H1 (cell line): ENCODE results near the gene KIF26B. TPM values are rescaled to one million over a fixed set of nuclear protein-coding genes. Genes with fewer than 3 reads are reported as not detected.

Experiments
- CTCF ChIA-PET: fragments of 300-600 bp; sonication (Branson Sonifier 250); formaldehyde crosslinking; loops from one replicate; lab custom pipeline; 2021; ENCODE audit not compliant: partially characterized antibody; lab: Charles Lee
- POLR2A ChIA-PET: fragments of 300-600 bp; sonication (Branson Sonifier 250); formaldehyde crosslinking; loops from one replicate; lab custom pipeline; 2021; ENCODE audit warnings: inconsistent platforms; ENCODE audit not compliant: partially characterized antibody; lab: Charles Lee
- DNase-seq, 2 experiments: peaks; one replicate each; pipeline versions ENCODE4 v3.0.0 to v3.0.0-alpha.2; 2010 to 2022; ENCODE audit warnings: low spot score in 2 of 2, low read depth in 1 of 2, mixed read lengths in 1 of 2
- FAIRE-seq: peaks from 2 replicates; lab custom pipeline; 2011; peaks lifted over from hg19 to GRCh38; lab: Jason Lieb, UNC
- H2AFZ ChIP-seq: 2 replicates; pipeline ENCODE4 v1.8.1; 2012; ENCODE audit warnings: low read length, inconsistent platforms
- H2AK5ac ChIP-seq: 2 replicates; pipeline ENCODE4 v1.6.1; 2013; ENCODE audit warnings: low read depth, low read length
- H2BK120ac ChIP-seq: replicated peaks from 2 replicates; pipeline ENCODE3; 2013; ENCODE audit warnings: low read depth, low read length, inconsistent platforms
- H2BK12ac ChIP-seq: 2 replicates; pipeline ENCODE4 v1.6.1; 2013; ENCODE audit warnings: low read depth, low read length
- H2BK15ac ChIP-seq: 2 replicates; pipeline ENCODE4 v1.6.1; 2013; ENCODE audit warnings: low read length
- H2BK20ac ChIP-seq: 2 replicates; pipeline ENCODE4 v1.6.1; 2013; ENCODE audit warnings: low read length
- H2BK5ac ChIP-seq: 2 replicates; pipeline ENCODE4 v1.6.1; 2013; ENCODE audit warnings: low read depth, low read length
- H3K14ac ChIP-seq: 2 replicates; pipeline ENCODE4 v1.6.1; 2013; ENCODE audit warnings: inconsistent platforms; ENCODE audit not compliant: insufficient read length
- H3K18ac ChIP-seq: 2 replicates; pipeline ENCODE4 v1.6.1; 2013; ENCODE audit warnings: low read length; ENCODE audit errors: extremely low read depth
- H3K23ac ChIP-seq: 2 replicates; pipeline ENCODE4 v1.6.1; 2013; ENCODE audit warnings: inconsistent platforms; ENCODE audit not compliant: insufficient read length
- H3K23me2 ChIP-seq: 2 replicates; pipeline ENCODE4 v1.6.1; 2013; ENCODE audit warnings: low read depth, low read length
- H3K27ac ChIP-seq: 2 replicates; pipeline ENCODE4 v1.6.1; 2011; ENCODE audit warnings: low read depth, low read length, inconsistent platforms
- H3K27me3 ChIP-seq, 4 experiments: replicated peaks in 1 of 4; 1 replicate in 1 of 4; 2 replicates in 3 of 4; pipeline versions ENCODE4 v1.6.1 to v1.8.1; 2011 to 2013; ENCODE audit warnings: low read length in 3 of 4, mild to moderate bottlenecking in 3 of 4, inconsistent platforms in 2 of 4, mixed read lengths in 2 of 4, moderate library complexity in 1 of 4; ENCODE audit not compliant: control insufficient read depth in 3 of 4, insufficient read depth in 3 of 4; ENCODE audit errors: extremely low read depth in 1 of 4
- H3K36me3 ChIP-seq, 4 experiments: 2 replicates each; pipeline versions ENCODE4 v1.6.1 to v1.8.1; 2011 to 2013; ENCODE audit warnings: mild to moderate bottlenecking in 4 of 4, low read length in 3 of 4, moderate library complexity in 2 of 4, control low read depth in 1 of 4, inconsistent platforms in 1 of 4; ENCODE audit not compliant: insufficient read depth in 4 of 4, control insufficient read depth in 2 of 4
- H3K4ac ChIP-seq: replicated peaks from 2 replicates; pipeline ENCODE3; 2013; ENCODE audit warnings: low read length, low read depth, mixed read lengths, inconsistent platforms; ENCODE audit not compliant: insufficient read length
- H3K4me1 ChIP-seq, 4 experiments: replicated peaks in 1 of 4; 1 replicate in 1 of 4; 2 replicates in 3 of 4; pipeline versions ENCODE4 v1.6.1 to v1.8.1; 2011 to 2013; ENCODE audit warnings: low read length in 3 of 4, inconsistent platforms in 2 of 4, mixed read lengths in 1 of 4; ENCODE audit not compliant: insufficient read depth in 4 of 4, control insufficient read depth in 3 of 4
- H3K4me2 ChIP-seq, 2 experiments: 2 replicates each; pipeline versions ENCODE4 v1.6.1 to v1.8.1; 2011 to 2013; ENCODE audit warnings: low read depth in 2 of 2, low read length in 2 of 2, control low read depth in 1 of 2, inconsistent platforms in 1 of 2, mild to moderate bottlenecking in 1 of 2; ENCODE audit not compliant: insufficient read depth in 1 of 2
- H3K4me3 ChIP-seq, 4 experiments: fragments of 200-600, 300-600 bp in 1 of 4; sonication (generic), shearing (Covaris generic), sonication (Bioruptor Twin) in 1 of 4; 2 replicates each; pipeline versions ENCODE4 v1.5.1 to v1.8.1; 2011 to 2016; ENCODE audit warnings: low read length in 4 of 4, low read depth in 3 of 4, control low read depth in 2 of 4, inconsistent platforms in 2 of 4, mild to moderate bottlenecking in 2 of 4, mixed read lengths in 1 of 4, moderate library complexity in 1 of 4; ENCODE audit not compliant: insufficient read depth in 2 of 4; ENCODE audit errors: extremely low read depth in 1 of 4
- H3K56ac ChIP-seq: replicated peaks from 2 replicates; pipeline ENCODE3; 2013; ENCODE audit warnings: low read depth, mild to moderate bottlenecking, mixed read lengths, low read length, inconsistent platforms; ENCODE audit not compliant: insufficient read length
- H3K79me1 ChIP-seq: 2 replicates; pipeline ENCODE4 v1.6.1; 2013; ENCODE audit warnings: low read depth, low read length, control low read depth
- H3K79me2 ChIP-seq, 2 experiments: 2 replicates each; pipeline versions ENCODE4 v1.6.1 to v1.8.1; 2012 to 2013; ENCODE audit warnings: low read length in 2 of 2, mild to moderate bottlenecking in 2 of 2, inconsistent platforms in 1 of 2; ENCODE audit not compliant: insufficient read depth in 2 of 2, control insufficient read depth in 1 of 2
- H3K9ac ChIP-seq, 4 experiments: replicated peaks in 1 of 4; 1 replicate in 1 of 4; 2 replicates in 3 of 4; pipeline versions ENCODE4 v1.6.1 to v1.8.1; 2011 to 2013; ENCODE audit warnings: low read depth in 3 of 4, low read length in 3 of 4, control low read depth in 2 of 4, mild to moderate bottlenecking in 2 of 4, moderate library complexity in 2 of 4, inconsistent platforms in 1 of 4; ENCODE audit errors: extremely low read depth in 1 of 4
- H3K9me3 ChIP-seq, 2 experiments: 2 replicates each; pipeline versions ENCODE4 v1.6.1 to v1.8.1; 2012 to 2013; ENCODE audit warnings: mild to moderate bottlenecking in 2 of 2, moderate library complexity in 2 of 2, control low read depth in 1 of 2, inconsistent platforms in 1 of 2, low read depth in 1 of 2, low read length in 1 of 2, mixed read lengths in 1 of 2; ENCODE audit not compliant: insufficient read depth in 2 of 2
- H4K20me1 ChIP-seq, 2 experiments: replicated peaks in 1 of 2; 2 replicates each; pipeline versions ENCODE3 to v1.8.1; 2011 to 2013; ENCODE audit warnings: inconsistent platforms in 2 of 2, low read length in 2 of 2, mild to moderate bottlenecking in 1 of 2; ENCODE audit not compliant: insufficient read depth in 2 of 2, control insufficient read depth in 1 of 2
- H4K5ac ChIP-seq: 2 replicates; pipeline ENCODE4 v1.6.1; 2013; ENCODE audit warnings: low read length, low read depth, mixed read lengths, inconsistent platforms; ENCODE audit not compliant: insufficient read length
- H4K8ac ChIP-seq: 2 replicates; pipeline ENCODE4 v1.8.0; 2013; ENCODE audit warnings: mild to moderate bottlenecking, moderate library complexity, low read length, inconsistent platforms; ENCODE audit not compliant: insufficient read depth; ENCODE audit errors: extremely low read depth
- H4K91ac ChIP-seq: replicated peaks from 2 replicates; pipeline ENCODE3; 2013; ENCODE audit warnings: low read length, mixed read lengths, inconsistent platforms; ENCODE audit not compliant: insufficient read length
- BACH1 ChIP-seq: IDR thresholded peaks from 2 replicates; pipeline ENCODE4 v1.6.1; 2012; ENCODE audit warnings: low read length, improper control_type of control experiment
- CHD2 ChIP-seq: IDR thresholded peaks from 2 replicates; pipeline ENCODE4 v1.6.1; 2012; ENCODE audit warnings: low read length, improper control_type of control experiment
- CREB1 ChIP-seq: IDR thresholded peaks from 2 replicates; pipeline ENCODE4 v1.6.1; 2012; ENCODE audit warnings: inconsistent platforms
- FOSL1 ChIP-seq: IDR thresholded peaks from 2 replicates; pipeline ENCODE4 v1.6.1; 2011; ENCODE audit warnings: mild to moderate bottlenecking, low read depth, low read length, moderate library complexity; ENCODE audit not compliant: insufficient read depth
- GTF2F1 ChIP-seq: IDR thresholded peaks from 2 replicates; pipeline ENCODE4 v1.6.1; 2012; ENCODE audit warnings: low read depth, low read length, improper control_type of control experiment, borderline replicate concordance
- KDM1A ChIP-seq: fragments of 200-600, 300-600 bp; sonication (generic); IDR thresholded peaks from 2 replicates; pipeline ENCODE4 v1.7.1; 2016; ENCODE audit warnings: mild to moderate bottlenecking, low read length, borderline replicate concordance
- RBBP5 ChIP-seq: IDR thresholded peaks from 2 replicates; pipeline ENCODE4 v1.7.1; 2012; ENCODE audit warnings: low read depth, mild to moderate bottlenecking, inconsistent platforms, low read length, moderate library complexity, borderline replicate concordance
- RXRA ChIP-seq: IDR thresholded peaks from 2 replicates; pipeline ENCODE4 v1.6.1; 2011; ENCODE audit warnings: low read depth, mild to moderate bottlenecking, low read length, moderate library complexity; ENCODE audit not compliant: insufficient read depth
- ZNF274 ChIP-seq: IDR thresholded peaks from 2 replicates; pipeline ENCODE4 v1.7.0; 2012; ENCODE audit warnings: low read length, borderline replicate concordance; ENCODE audit errors: extremely low read depth
- WGBS, 2 experiments: shearing (Covaris generic) in 1 of 2; methylation state at CpG; one replicate each; pipeline versions ENCODE4 v1.1.6 to v1.1.7; 2013 to 2015; ENCODE audit warnings: low lambda C conversion rate in 2 of 2, mixed read lengths in 2 of 2, inconsistent platforms in 1 of 2, low coverage in 1 of 2, missing lambda C conversion rate in 1 of 2; ENCODE audit not compliant: insufficient replicate concordance in 2 of 2, insufficient coverage in 1 of 2, insufficient read length in 1 of 2; ENCODE audit errors: extremely low coverage in 1 of 2, missing lambda C conversion rate in 1 of 2; 5-methylcytosine and 5-hydroxymethylcytosine counted together
- polyA plus RNA-seq, 7 experiments: library from polyadenylated mRNA; depleted of rRNA in 3 of 7; stranded (reverse) in 5 of 7; unstranded in 2 of 7; fragments of >200 nt in 5 of 7; fragments of 200-250 nt in 2 of 7; gene quantifications; 1 replicate in 5 of 7; 2 replicates in 1 of 7; 4 replicates in 1 of 7; pipeline versions ENCODE4 v1.2.1 to v1.2.3, GENCODE V29; 2011 to 2013; ENCODE audit warnings: missing spikeins in 2 of 7, mixed read lengths in 2 of 7
- total RNA-seq: library from RNA; stranded (reverse); fragmentation: NEBNext Ultra II Directional; extraction: Animal tissue kit (Norgen Biotek cat#: 25700); gene quantifications from 2 replicates; pipeline ENCODE4 v1.2.1, GENCODE V29; 2021
- TF ChIP-seq, protein P1 (sequence below): IDR thresholded peaks from 2 replicates; pipeline ENCODE4 v1.6.1; 2012; ENCODE audit warnings: low read length, inconsistent platforms
- TF ChIP-seq, protein P2 (sequence below): IDR thresholded peaks from 2 replicates; pipeline ENCODE4 v1.6.1; 2012; ENCODE audit warnings: inconsistent platforms

KIF26B gene
- total and polyA plus RNA-seq, 2 of the 8 experiments (the other 6 are each of a cell fraction or from before 2014, with no cell fraction given): 0.06 to 0.28 TPM

DNA sequence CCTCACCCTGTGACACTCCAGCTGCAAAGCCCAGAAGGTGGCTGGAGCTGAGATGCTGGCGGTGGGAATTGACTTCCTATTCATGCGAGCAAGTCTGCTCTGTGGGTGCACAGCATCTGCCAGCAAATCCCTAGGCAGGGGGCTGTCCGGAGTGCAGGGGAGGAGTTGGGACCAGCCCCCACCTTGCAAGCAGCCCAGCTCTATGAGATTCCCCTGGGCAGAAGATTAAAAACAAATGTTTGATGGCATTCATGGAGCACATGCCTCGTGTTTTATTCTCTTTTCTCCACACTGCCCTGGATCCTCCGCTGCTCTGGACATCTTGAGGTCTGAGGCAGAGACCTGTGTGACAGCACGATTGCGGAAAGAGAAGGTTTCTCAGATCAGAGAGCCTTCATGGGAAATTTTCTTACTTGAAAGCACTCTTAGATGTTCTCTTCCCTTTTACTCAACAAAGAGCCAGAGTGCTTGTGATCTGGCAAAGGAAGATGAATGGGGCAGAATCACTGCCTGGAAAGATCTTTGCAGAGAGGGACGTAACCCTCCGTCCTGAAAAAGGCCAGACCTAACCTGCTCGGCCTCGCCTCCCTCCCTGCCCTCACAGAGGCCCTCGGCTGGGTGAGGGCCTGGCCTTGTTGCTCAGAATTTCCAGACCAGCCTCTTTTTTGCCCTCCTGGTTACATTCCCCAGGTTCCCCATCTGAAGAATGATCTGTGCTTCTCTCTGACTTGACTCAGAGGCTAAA, 597.1 kb downstream of the KIF26B start:
- Histone ChIP-seq H3K4ac (no peak overlapping the region), H3K23me2 (no peaks in the 10 kb centered on the region), H3K9ac (no peak overlapping the region), H3K23ac (no peak overlapping the region), H3K4me1 (peaks cover 0 to 4% (median 2%) of the 10 kb centered on the region in 4 experiments; a peak in 4 of 7 replicates), H4K5ac (no peak overlapping the region), H3K9me3 (no peaks in the 10 kb centered on the region), H3K27me3 (no peaks in the 10 kb centered on the region), H4K20me1 (no peaks in the 10 kb centered on the region), H4K8ac (no peak overlapping the region), H2AFZ (no peak overlapping the region), H3K18ac (no peak overlapping the region), H2BK15ac (no peak overlapping the region), H2AK5ac (0 out of 2 replicates have a peak overlapping the region, but pooled peaks have one; percentile 0), H3K27ac (no peak overlapping the region), H3K14ac (no peak overlapping the region), H2BK12ac (no peak overlapping the region), H2BK120ac (no peak overlapping the region), H2BK20ac (no peak overlapping the region), H3K79me1 (no peaks in the 10 kb centered on the region), H3K79me2 (no peaks in the 10 kb centered on the region), H3K4me2 (peak overlapping the region in 1 of 2 experiments; percentile 31; a peak in 1 of 4 replicates), H3K36me3 (peaks cover 0 to 2% (median 0%) of the 10 kb centered on the region in 4 experiments; a peak in 1 of 8 replicates), H3K56ac (no peak overlapping the region), H2BK5ac (no peak overlapping the region), H3K4me3 (no peak overlapping the region), H4K91ac (no peak overlapping the region)
- no peak for DNase-seq
- POLR2A ChIA-PET: no interaction called here
- FAIRE-seq: no peak
- CTCF ChIA-PET: no interaction called here
- WGBS, 2 experiments: 82% methylated on average over 12 of the region's 12 CpGs; no CpG with 5 or more reads in 1 of the 2 experiments
- TF ChIP-seq CHD2 (no peak), KDM1A (no peak), CREB1 (no peak), FOSL1 (no peak), RXRA (no peak), ZNF274 (no peak), BACH1 (no peak), RBBP5 (no peak), GTF2F1 (no peak)
- TF ChIP-seq, protein P1, sequence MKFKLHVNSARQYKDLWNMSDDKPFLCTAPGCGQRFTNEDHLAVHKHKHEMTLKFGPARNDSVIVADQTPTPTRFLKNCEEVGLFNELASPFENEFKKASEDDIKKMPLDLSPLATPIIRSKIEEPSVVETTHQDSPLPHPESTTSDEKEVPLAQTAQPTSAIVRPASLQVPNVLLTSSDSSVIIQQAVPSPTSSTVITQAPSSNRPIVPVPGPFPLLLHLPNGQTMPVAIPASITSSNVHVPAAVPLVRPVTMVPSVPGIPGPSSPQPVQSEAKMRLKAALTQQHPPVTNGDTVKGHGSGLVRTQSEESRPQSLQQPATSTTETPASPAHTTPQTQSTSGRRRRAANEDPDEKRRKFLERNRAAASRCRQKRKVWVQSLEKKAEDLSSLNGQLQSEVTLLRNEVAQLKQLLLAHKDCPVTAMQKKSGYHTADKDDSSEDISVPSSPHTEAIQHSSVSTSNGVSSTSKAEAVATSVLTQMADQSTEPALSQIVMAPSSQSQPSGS: no peak
- TF ChIP-seq, protein P2, sequence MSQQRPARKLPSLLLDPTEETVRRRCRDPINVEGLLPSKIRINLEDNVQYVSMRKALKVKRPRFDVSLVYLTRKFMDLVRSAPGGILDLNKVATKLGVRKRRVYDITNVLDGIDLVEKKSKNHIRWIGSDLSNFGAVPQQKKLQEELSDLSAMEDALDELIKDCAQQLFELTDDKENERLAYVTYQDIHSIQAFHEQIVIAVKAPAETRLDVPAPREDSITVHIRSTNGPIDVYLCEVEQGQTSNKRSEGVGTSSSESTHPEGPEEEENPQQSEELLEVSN: no peak
